Astrocyte (in vitro differentiated cells and primary cell): Measurements from ENCODE around the gene RASL10A. TPM values are rescaled to one million over a fixed set of nuclear protein-coding genes. Genes with fewer than 3 reads are reported as not detected.
A peak's percentile ranks its signal among the peaks of the same experiment; 100 is the strongest.

Source experiments
- DNase-seq: peaks from one replicate; pipeline ENCODE4 v3.0.0-alpha.2; 2010; ENCODE audit warnings: low read depth
- FAIRE-seq: peaks from 2 replicates; lab custom pipeline; 2011; peaks lifted over from hg19 to GRCh38; lab: Jason Lieb, UNC
- H2AFZ ChIP-seq: 2 replicates; pipeline ENCODE4 v1.6.0; 2012; ENCODE audit warnings: low read depth, low read length, inconsistent platforms
- H3K27ac ChIP-seq: 2 replicates; pipeline ENCODE4 v1.5.1; 2011; ENCODE audit warnings: low read depth, low read length, inconsistent platforms
- H3K27me3 ChIP-seq: 2 replicates; pipeline ENCODE4 v1.6.0; 2011; ENCODE audit warnings: low read length, inconsistent platforms; ENCODE audit not compliant: insufficient read depth
- H3K36me3 ChIP-seq: 2 replicates; pipeline ENCODE4 v1.5.1; 2011; ENCODE audit warnings: low read length, inconsistent platforms; ENCODE audit not compliant: insufficient read depth
- H3K4me1 ChIP-seq: 2 replicates; pipeline ENCODE4 v1.5.1; 2011; ENCODE audit warnings: low read length, inconsistent platforms; ENCODE audit not compliant: insufficient read depth
- H3K4me2 ChIP-seq: 2 replicates; pipeline ENCODE4 v1.6.0; 2012; ENCODE audit warnings: low read length, inconsistent platforms
- H3K4me3 ChIP-seq: 2 replicates; pipeline ENCODE4 v1.5.1; 2011; ENCODE audit warnings: low read depth, mild to moderate bottlenecking, low read length, inconsistent platforms; ENCODE audit not compliant: insufficient read depth
- H3K79me2 ChIP-seq: 2 replicates; pipeline ENCODE4 v1.6.0; 2012; ENCODE audit warnings: mild to moderate bottlenecking, low read length, inconsistent platforms; ENCODE audit not compliant: insufficient read depth
- H3K9ac ChIP-seq: 2 replicates; pipeline ENCODE4 v1.6.0; 2012; ENCODE audit warnings: mild to moderate bottlenecking, low read length, inconsistent platforms
- H3K9me3 ChIP-seq: 2 replicates; pipeline ENCODE4 v1.5.1; 2012; ENCODE audit warnings: low read depth, mild to moderate bottlenecking, low read length, inconsistent platforms; ENCODE audit not compliant: insufficient read depth
- H4K20me1 ChIP-seq: 2 replicates; pipeline ENCODE4 v1.6.0; 2012; ENCODE audit warnings: low read length, inconsistent platforms; ENCODE audit not compliant: insufficient read depth
- H3K27ac Mint-ChIP-seq: one replicate; pipeline ENCODE4 v1.8.0; 2021; ENCODE audit warnings: mild to moderate bottlenecking, mixed read lengths; ENCODE audit not compliant: unreplicated experiment
- H3K27me3 Mint-ChIP-seq: one replicate; pipeline ENCODE4 v1.8.0; 2021; ENCODE audit warnings: low read depth, mixed read lengths; ENCODE audit not compliant: unreplicated experiment
- H3K36me3 Mint-ChIP-seq: one replicate; pipeline ENCODE4 v1.8.0; 2021; ENCODE audit warnings: low read depth, mixed read lengths; ENCODE audit not compliant: unreplicated experiment
- H3K4me1 Mint-ChIP-seq: one replicate; pipeline ENCODE4 v1.8.0; 2021; ENCODE audit warnings: low read depth, mixed read lengths; ENCODE audit not compliant: unreplicated experiment
- H3K4me3 Mint-ChIP-seq: one replicate; pipeline ENCODE4 v1.8.0; 2021; ENCODE audit warnings: mild to moderate bottlenecking, moderate library complexity, mixed read lengths; ENCODE audit not compliant: unreplicated experiment
- H3K9me3 Mint-ChIP-seq: one replicate; pipeline ENCODE4 v1.8.0; 2021; ENCODE audit warnings: mild to moderate bottlenecking, mixed read lengths; ENCODE audit not compliant: unreplicated experiment
- CTCF ChIP-seq: IDR thresholded peaks from 2 replicates; pipeline ENCODE4 v1.5.1; 2011; ENCODE audit warnings: low read depth, mild to moderate bottlenecking, inconsistent platforms, low read length, moderate library complexity; ENCODE audit not compliant: insufficient read depth
- EZH2 ChIP-seq: IDR thresholded peaks from 2 replicates; pipeline ENCODE4 v1.6.1; 2012; ENCODE audit warnings: mild to moderate bottlenecking, low read length, inconsistent platforms; ENCODE audit not compliant: insufficient read depth
- total RNA-seq: library from RNA; stranded (reverse); gene quantifications from 2 replicates; pipeline ENCODE4 v1.2.1, GENCODE V29; 2021

RASL10A gene
- total RNA-seq, 1 donor from 2014 or later = 1.5 TPM

- Histone ChIP-seq H3K27ac (peak overlapping the region; percentile 83), H3K9me3 (no peaks in the 10 kb centered on the region), H2AFZ (no peak overlapping the region), H3K4me1 (peaks cover 58% of the 10 kb centered on the region), H4K20me1 (peaks cover 36% of the 10 kb centered on the region), H3K36me3 (no peaks in the 10 kb centered on the region), H3K4me3 (peak overlapping the region; percentile 21), H3K9ac (peak overlapping the region; percentile 83), H3K27me3 (peaks cover 24% of the 10 kb centered on the region), H3K4me2 (peak overlapping the region; percentile 85), H3K79me2 (peaks cover 34% of the 10 kb centered on the region)
- Mint-ChIP-seq H3K4me3 (no peak overlapping the region), H3K9me3 (no peaks in the 10 kb centered on the region), H3K27me3 (peaks cover 17% of the 10 kb centered on the region), H3K4me1 (peaks cover 8% of the 10 kb centered on the region), H3K36me3 (peaks cover 11% of the 10 kb centered on the region), H3K27ac (peak overlapping the region; percentile 58)
- FAIRE-seq (no peak), DNase-seq (peak; percentile 90)
- TF ChIP-seq EZH2 = no peak
- TF ChIP-seq CTCF = no peak
These were observed 4.6 kb downstream of the RASL10A start for GRCh38 chr22:29310863-29311339.

GRCh38 chr22:29310065-29310862 is 5.2 kb downstream of the RASL10A start:
- H3K79me2 ChIP-seq = peaks cover 34% of the 10 kb centered on the region
- no peak for DNase-seq
- peaks cover 22% of the 10 kb centered on the region for H3K27me3 ChIP-seq

More at GRCh38 chr22:29310065-29310862, 5.2 kb downstream of the RASL10A start:
- Histone ChIP-seq H3K27ac (peak overlapping the region; percentile 83), H3K4me1 (peaks cover 59% of the 10 kb centered on the region), H4K20me1 (peaks cover 36% of the 10 kb centered on the region), H3K9ac (peak overlapping the region; percentile 83), H2AFZ (no peak overlapping the region), H3K4me2 (peak overlapping the region; percentile 85), H3K9me3 (no peaks in the 10 kb centered on the region), H3K36me3 (no peaks in the 10 kb centered on the region), H3K4me3 (no peak overlapping the region)
- H3K27ac Mint-ChIP-seq = peak overlapping the region; percentile 58
- H3K36me3 Mint-ChIP-seq = peaks cover 11% of the 10 kb centered on the region
- peaks cover 8% of the 10 kb centered on the region for H3K4me1 Mint-ChIP-seq
- H3K27me3 Mint-ChIP-seq = peaks cover 17% of the 10 kb centered on the region
- TF ChIP-seq EZH2 (no peak), CTCF (no peak)
- FAIRE-seq = no peak
- H3K9me3 Mint-ChIP-seq = no peaks in the 10 kb centered on the region
- H3K4me3 Mint-ChIP-seq = no peak overlapping the region
